H1 (cell line): Measurements from ENCODE around the gene FMNL2. TPM values are rescaled to one million over a fixed set of nuclear protein-coding genes. Genes with fewer than 3 reads are reported as not detected.

Source experiments
- CTCF ChIA-PET: fragments of 300-600 bp; sonication (Branson Sonifier 250); formaldehyde crosslinking; loops from one replicate; lab custom pipeline; 2021; ENCODE audit not compliant: partially characterized antibody; lab: Charles Lee
- POLR2A ChIA-PET: fragments of 300-600 bp; sonication (Branson Sonifier 250); formaldehyde crosslinking; loops from one replicate; lab custom pipeline; 2021; ENCODE audit warnings: inconsistent platforms; ENCODE audit not compliant: partially characterized antibody; lab: Charles Lee
- DNase-seq, 2 experiments: peaks; one replicate each; pipeline versions ENCODE4 v3.0.0 to v3.0.0-alpha.2; 2010 to 2022; ENCODE audit warnings: low spot score in 2 of 2, low read depth in 1 of 2, mixed read lengths in 1 of 2
- FAIRE-seq: peaks from 2 replicates; lab custom pipeline; 2011; peaks lifted over from hg19 to GRCh38; lab: Jason Lieb, UNC
- H2AFZ ChIP-seq: 2 replicates; pipeline ENCODE4 v1.8.1; 2012; ENCODE audit warnings: low read length, inconsistent platforms
- H2AK5ac ChIP-seq: 2 replicates; pipeline ENCODE4 v1.6.1; 2013; ENCODE audit warnings: low read depth, low read length
- H2BK120ac ChIP-seq: replicated peaks from 2 replicates; pipeline ENCODE3; 2013; ENCODE audit warnings: low read depth, low read length, inconsistent platforms
- H2BK12ac ChIP-seq: 2 replicates; pipeline ENCODE4 v1.6.1; 2013; ENCODE audit warnings: low read depth, low read length
- H2BK15ac ChIP-seq: 2 replicates; pipeline ENCODE4 v1.6.1; 2013; ENCODE audit warnings: low read length
- H2BK20ac ChIP-seq: 2 replicates; pipeline ENCODE4 v1.6.1; 2013; ENCODE audit warnings: low read length
- H2BK5ac ChIP-seq: 2 replicates; pipeline ENCODE4 v1.6.1; 2013; ENCODE audit warnings: low read depth, low read length
- H3K14ac ChIP-seq: 2 replicates; pipeline ENCODE4 v1.6.1; 2013; ENCODE audit warnings: inconsistent platforms; ENCODE audit not compliant: insufficient read length
- H3K18ac ChIP-seq: 2 replicates; pipeline ENCODE4 v1.6.1; 2013; ENCODE audit warnings: low read length; ENCODE audit errors: extremely low read depth
- H3K23ac ChIP-seq: 2 replicates; pipeline ENCODE4 v1.6.1; 2013; ENCODE audit warnings: inconsistent platforms; ENCODE audit not compliant: insufficient read length
- H3K23me2 ChIP-seq: 2 replicates; pipeline ENCODE4 v1.6.1; 2013; ENCODE audit warnings: low read depth, low read length
- H3K27ac ChIP-seq: 2 replicates; pipeline ENCODE4 v1.6.1; 2011; ENCODE audit warnings: low read depth, low read length, inconsistent platforms
- H3K27me3 ChIP-seq, 4 experiments: replicated peaks in 1 of 4; 1 replicate in 1 of 4; 2 replicates in 3 of 4; pipeline versions ENCODE4 v1.6.1 to v1.8.1; 2011 to 2013; ENCODE audit warnings: low read length in 3 of 4, mild to moderate bottlenecking in 3 of 4, inconsistent platforms in 2 of 4, mixed read lengths in 2 of 4, moderate library complexity in 1 of 4; ENCODE audit not compliant: control insufficient read depth in 3 of 4, insufficient read depth in 3 of 4; ENCODE audit errors: extremely low read depth in 1 of 4
- H3K36me3 ChIP-seq, 4 experiments: 2 replicates each; pipeline versions ENCODE4 v1.6.1 to v1.8.1; 2011 to 2013; ENCODE audit warnings: mild to moderate bottlenecking in 4 of 4, low read length in 3 of 4, moderate library complexity in 2 of 4, control low read depth in 1 of 4, inconsistent platforms in 1 of 4; ENCODE audit not compliant: insufficient read depth in 4 of 4, control insufficient read depth in 2 of 4
- H3K4ac ChIP-seq: replicated peaks from 2 replicates; pipeline ENCODE3; 2013; ENCODE audit warnings: low read length, low read depth, mixed read lengths, inconsistent platforms; ENCODE audit not compliant: insufficient read length
- H3K4me1 ChIP-seq, 4 experiments: replicated peaks in 1 of 4; 1 replicate in 1 of 4; 2 replicates in 3 of 4; pipeline versions ENCODE4 v1.6.1 to v1.8.1; 2011 to 2013; ENCODE audit warnings: low read length in 3 of 4, inconsistent platforms in 2 of 4, mixed read lengths in 1 of 4; ENCODE audit not compliant: insufficient read depth in 4 of 4, control insufficient read depth in 3 of 4
- H3K4me2 ChIP-seq, 2 experiments: 2 replicates each; pipeline versions ENCODE4 v1.6.1 to v1.8.1; 2011 to 2013; ENCODE audit warnings: low read depth in 2 of 2, low read length in 2 of 2, control low read depth in 1 of 2, inconsistent platforms in 1 of 2, mild to moderate bottlenecking in 1 of 2; ENCODE audit not compliant: insufficient read depth in 1 of 2
- H3K4me3 ChIP-seq, 4 experiments: fragments of 200-600, 300-600 bp in 1 of 4; sonication (generic), shearing (Covaris generic), sonication (Bioruptor Twin) in 1 of 4; 2 replicates each; pipeline versions ENCODE4 v1.5.1 to v1.8.1; 2011 to 2016; ENCODE audit warnings: low read length in 4 of 4, low read depth in 3 of 4, control low read depth in 2 of 4, inconsistent platforms in 2 of 4, mild to moderate bottlenecking in 2 of 4, mixed read lengths in 1 of 4, moderate library complexity in 1 of 4; ENCODE audit not compliant: insufficient read depth in 2 of 4; ENCODE audit errors: extremely low read depth in 1 of 4
- H3K56ac ChIP-seq: replicated peaks from 2 replicates; pipeline ENCODE3; 2013; ENCODE audit warnings: low read depth, mild to moderate bottlenecking, mixed read lengths, low read length, inconsistent platforms; ENCODE audit not compliant: insufficient read length
- H3K79me1 ChIP-seq: 2 replicates; pipeline ENCODE4 v1.6.1; 2013; ENCODE audit warnings: low read depth, low read length, control low read depth
- H3K79me2 ChIP-seq, 2 experiments: 2 replicates each; pipeline versions ENCODE4 v1.6.1 to v1.8.1; 2012 to 2013; ENCODE audit warnings: low read length in 2 of 2, mild to moderate bottlenecking in 2 of 2, inconsistent platforms in 1 of 2; ENCODE audit not compliant: insufficient read depth in 2 of 2, control insufficient read depth in 1 of 2
- H3K9ac ChIP-seq, 4 experiments: replicated peaks in 1 of 4; 1 replicate in 1 of 4; 2 replicates in 3 of 4; pipeline versions ENCODE4 v1.6.1 to v1.8.1; 2011 to 2013; ENCODE audit warnings: low read depth in 3 of 4, low read length in 3 of 4, control low read depth in 2 of 4, mild to moderate bottlenecking in 2 of 4, moderate library complexity in 2 of 4, inconsistent platforms in 1 of 4; ENCODE audit errors: extremely low read depth in 1 of 4
- H3K9me3 ChIP-seq, 2 experiments: 2 replicates each; pipeline versions ENCODE4 v1.6.1 to v1.8.1; 2012 to 2013; ENCODE audit warnings: mild to moderate bottlenecking in 2 of 2, moderate library complexity in 2 of 2, control low read depth in 1 of 2, inconsistent platforms in 1 of 2, low read depth in 1 of 2, low read length in 1 of 2, mixed read lengths in 1 of 2; ENCODE audit not compliant: insufficient read depth in 2 of 2
- H4K20me1 ChIP-seq, 2 experiments: replicated peaks in 1 of 2; 2 replicates each; pipeline versions ENCODE3 to v1.8.1; 2011 to 2013; ENCODE audit warnings: inconsistent platforms in 2 of 2, low read length in 2 of 2, mild to moderate bottlenecking in 1 of 2; ENCODE audit not compliant: insufficient read depth in 2 of 2, control insufficient read depth in 1 of 2
- H4K5ac ChIP-seq: 2 replicates; pipeline ENCODE4 v1.6.1; 2013; ENCODE audit warnings: low read length, low read depth, mixed read lengths, inconsistent platforms; ENCODE audit not compliant: insufficient read length
- H4K8ac ChIP-seq: 2 replicates; pipeline ENCODE4 v1.8.0; 2013; ENCODE audit warnings: mild to moderate bottlenecking, moderate library complexity, low read length, inconsistent platforms; ENCODE audit not compliant: insufficient read depth; ENCODE audit errors: extremely low read depth
- H4K91ac ChIP-seq: replicated peaks from 2 replicates; pipeline ENCODE3; 2013; ENCODE audit warnings: low read length, mixed read lengths, inconsistent platforms; ENCODE audit not compliant: insufficient read length
- SAP30 ChIP-seq: fragments of 300-600 bp; sonication (generic); IDR thresholded peaks from 2 replicates; pipeline ENCODE4 v1.7.1; 2012; ENCODE audit warnings: low read length, moderate library complexity, mild to moderate bottlenecking, inconsistent platforms; ENCODE audit not compliant: insufficient read depth, insufficient replicate concordance
- SIRT6 ChIP-seq: IDR thresholded peaks from one replicate; pipeline ENCODE4 v1.7.1; 2012; ENCODE audit warnings: low read length, inconsistent platforms
- WGBS, 2 experiments: shearing (Covaris generic) in 1 of 2; methylation state at CpG; one replicate each; pipeline versions ENCODE4 v1.1.6 to v1.1.7; 2013 to 2015; ENCODE audit warnings: low lambda C conversion rate in 2 of 2, mixed read lengths in 2 of 2, inconsistent platforms in 1 of 2, low coverage in 1 of 2, missing lambda C conversion rate in 1 of 2; ENCODE audit not compliant: insufficient replicate concordance in 2 of 2, insufficient coverage in 1 of 2, insufficient read length in 1 of 2; ENCODE audit errors: extremely low coverage in 1 of 2, missing lambda C conversion rate in 1 of 2; 5-methylcytosine and 5-hydroxymethylcytosine counted together
- polyA plus RNA-seq, 7 experiments: library from polyadenylated mRNA; depleted of rRNA in 3 of 7; stranded (reverse) in 5 of 7; unstranded in 2 of 7; fragments of >200 nt in 5 of 7; fragments of 200-250 nt in 2 of 7; gene quantifications; 1 replicate in 5 of 7; 2 replicates in 1 of 7; 4 replicates in 1 of 7; pipeline versions ENCODE4 v1.2.1 to v1.2.3, GENCODE V29; 2011 to 2013; ENCODE audit warnings: missing spikeins in 2 of 7, mixed read lengths in 2 of 7
- total RNA-seq: library from RNA; stranded (reverse); fragmentation: NEBNext Ultra II Directional; extraction: Animal tissue kit (Norgen Biotek cat#: 25700); gene quantifications from 2 replicates; pipeline ENCODE4 v1.2.1, GENCODE V29; 2021

Gene FMNL2
- total and polyA plus RNA-seq, 2 of the 8 experiments (the other 6 are each of a cell fraction or from before 2014, with no cell fraction given): 15.5 to 45.1 TPM

- Histone ChIP-seq H3K14ac (no peak overlapping the region), H3K23ac (no peak overlapping the region), H3K27ac (no peak overlapping the region), H3K4me1 (peaks cover 0 to 2% (median 0%) of the 10 kb centered on the region in 4 experiments; a peak in 2 of 7 replicates), H4K5ac (no peak overlapping the region), H2BK20ac (no peak overlapping the region), H3K27me3 (no peaks in the 10 kb centered on the region), H3K9ac (no peak overlapping the region), H3K36me3 (no peaks in the 10 kb centered on the region), H3K23me2 (no peaks in the 10 kb centered on the region; the same call in 1 of the 2 replicates), H2BK15ac (no peak overlapping the region), H4K20me1 (no peaks in the 10 kb centered on the region), H3K79me1 (peaks cover 4% of the 10 kb centered on the region), H2BK12ac (no peak overlapping the region), H3K4me2 (no peak overlapping the region), H3K56ac (no peak overlapping the region), H3K4me3 (no peak overlapping the region), H4K91ac (no peak overlapping the region), H2BK5ac (no peak overlapping the region), H3K4ac (no peak overlapping the region), H2AK5ac (no peak overlapping the region), H3K79me2 (peaks cover 3 to 88% of the 10 kb centered on the region in 2 experiments; a peak in 3 of 4 replicates), H3K18ac (no peak overlapping the region), H3K9me3 (0 out of 4 replicates have a peak, but pooled peaks cover 0 to 4% of the 10 kb centered on the region in 2 experiments), H4K8ac (no peak overlapping the region), H2BK120ac (no peak overlapping the region), H2AFZ (no peak overlapping the region)
- TF ChIP-seq SAP30: no peak
- no peak for TF ChIP-seq SIRT6
- DNase-seq (no peak), FAIRE-seq (no peak)
- CTCF ChIA-PET: interaction anchor here (0.6 to 2.0 kb wide), 6 partner anchors 9 to 135 kb away, joined by 3 to 7 read pairs (median 4); no protein-coding TSS in a partner anchor
- POLR2A ChIA-PET: no interaction called here
- 79% methylated on average over 8 of the region's 8 CpGs; no CpG with 5 or more reads in 1 of the 2 experiments for WGBS, 2 experiments
Measured at GRCh38 chr2:152500772-152501171, 165.8 kb downstream of the FMNL2 start.
